NCI-H82 treated with DMSO at 0.1 percent for 48 hours (cell line): Measurements from ENCODE around the gene FXYD2.

Experiments
- DNase-seq: peaks from one replicate; lab custom pipeline; 2025; ENCODE audit not compliant: unreplicated experiment; lab: John Stamatoyannopoulos, UW

FXYD2 gene

GRCh38 chr11:117836077-117836960 is 11.8 kb upstream of the FXYD2 start:
- no peak for DNase-seq

- no peak for DNase-seq
Observed at GRCh38 chr11:117835576-117835975, 11.0 kb upstream of the FXYD2 start.

GRCh38 chr11:117834838-117835443 is 10.4 kb upstream of the FXYD2 start:
- DNase-seq = no peak

GRCh38 chr11:117834068-117834810 is 9.7 kb upstream of the FXYD2 start:
- no peak for DNase-seq

- no peak for DNase-seq
Observed at GRCh38 chr11:117833401-117833891, 8.9 kb upstream of the FXYD2 start.

- DNase-seq = no peak
Observed at GRCh38 chr11:117832511-117832910, 8.0 kb upstream of the FXYD2 start.

GRCh38 chr11:117831661-117832415 is 7.3 kb upstream of the FXYD2 start:
- no peak for DNase-seq

- DNase-seq = no peak
Observed at GRCh38 chr11:117830674-117831351, 6.3 kb upstream of the FXYD2 start.

- DNase-seq = no peak
Observed at GRCh38 chr11:117830072-117830471, 5.5 kb upstream of the FXYD2 start.

GRCh38 chr11:117829369-117829725 is 4.8 kb upstream of the FXYD2 start:
- DNase-seq = no peak

- no peak for DNase-seq
Observed at GRCh38 chr11:117828611-117829368, 4.2 kb upstream of the FXYD2 start.

GRCh38 chr11:117827521-117828511 is 3.3 kb upstream of the FXYD2 start:
- DNase-seq = no peak

- DNase-seq = no peak
Observed at GRCh38 chr11:117826832-117827231, 2.3 kb upstream of the FXYD2 start.

GRCh38 chr11:117826190-117826570 is 1.6 kb upstream of the FXYD2 start:
- DNase-seq = no peak

GRCh38 chr11:117825538-117826189 is 1.1 kb upstream of the FXYD2 start:
- DNase-seq = no peak

GRCh38 chr11:117823946-117824420 is 561 bp downstream of the FXYD2 start:
- no peak for DNase-seq

GRCh38 chr11:117823294-117823945 is 1.1 kb downstream of the FXYD2 start:
- DNase-seq = no peak
